HG03520 (cell line): ENCODE measurements around the gene MOGAT3.

Source experiments
- ATAC-seq: cut with Tn5 transposase; IDR thresholded peaks from one replicate; pipeline ENCODE4 v1.9.1; 2021; ENCODE audit warnings: mild to moderate bottlenecking, moderate library complexity; ENCODE audit not compliant: unreplicated experiment

The MOGAT3 gene

GRCh38 chr7:101200862-101201599, at the start of gene MOGAT3:
Gene MOGAT3, minus strand, starts transcription at chr7:101201036. Its CDS starts 182 bp downstream, at chr7:101200854.
- ATAC-seq, result no peak

- ATAC-seq, result no peak
These were observed 49.5 kb upstream of the MOGAT3 start for GRCh38 chr7:101250324-101250723.

GRCh38 chr7:101248276-101248675, 47.4 kb upstream of the MOGAT3 start:
- ATAC-seq, result no peak

- ATAC-seq, result no peak
These were observed 44.4 kb upstream of the MOGAT3 start for GRCh38 chr7:101245147-101245668.

- ATAC-seq, result peak; percentile 84
These were observed 43.7 kb upstream of the MOGAT3 start, which contains the start of gene FIS1 for GRCh38 chr7:101244375-101245146. Gene FIS1, minus strand, starts transcription at chr7:101245081. Its CDS starts 77 bp downstream, at chr7:101245004.

- no peak for ATAC-seq
These were observed 43.0 kb upstream of the MOGAT3 start for GRCh38 chr7:101243646-101244374.

- ATAC-seq, result no peak
These were observed 40.9 kb upstream of the MOGAT3 start for GRCh38 chr7:101241443-101242349.

GRCh38 chr7:101241015-101241363, 40.2 kb upstream of the MOGAT3 start:
- ATAC-seq, result no peak

GRCh38 chr7:101240226-101241014, 39.6 kb upstream of the MOGAT3 start:
- ATAC-seq, result no peak

GRCh38 chr7:101239951-101240220, 39.0 kb upstream of the MOGAT3 start:
- no peak for ATAC-seq

GRCh38 chr7:101239191-101239950, 38.5 kb upstream of the MOGAT3 start:
- no peak for ATAC-seq

- ATAC-seq, result no peak
These were observed 37.7 kb upstream of the MOGAT3 start for GRCh38 chr7:101238226-101239182.

- ATAC-seq, result no peak
These were observed 36.6 kb upstream of the MOGAT3 start, which contains the start of gene CLDN15 for GRCh38 chr7:101237206-101238067. Gene CLDN15, minus strand, starts transcription at chr7:101237802. Its CDS starts 221 bp downstream, at chr7:101237581.

- ATAC-seq, result no peak
These were observed 35.5 kb upstream of the MOGAT3 start for GRCh38 chr7:101236292-101236835.

GRCh38 chr7:101235522-101235921, 34.7 kb upstream of the MOGAT3 start:
- ATAC-seq, result no peak

GRCh38 chr7:101235050-101235449, 34.2 kb upstream of the MOGAT3 start:
- no peak for ATAC-seq
